GM19238 (cell line): ENCODE measurements around the gene ATXN10.

Experiments
- DNase-seq: peaks from one replicate; pipeline ENCODE4 v3.0.0; 2011; ENCODE audit warnings: low spot score; ENCODE audit not compliant: insufficient read length

ATXN10 gene

GRCh38 chr22:45855961-45856360 lies 184.3 kb downstream of the ATXN10 start:
- DNase-seq: no peak

GRCh38 chr22:45857519-45857918 lies 185.9 kb downstream of the ATXN10 start:
- DNase-seq: no peak

- no peak for DNase-seq
Observed at GRCh38 chr22:45859231-45860161, 187.9 kb downstream of the ATXN10 start.

- no peak for DNase-seq
Observed at GRCh38 chr22:45860201-45860600, 188.6 kb downstream of the ATXN10 start.

- no peak for DNase-seq
Observed at GRCh38 chr22:45861259-45861658, 189.6 kb downstream of the ATXN10 start.

GRCh38 chr22:45863981-45864751 lies 192.5 kb downstream of the ATXN10 start:
- DNase-seq: peak; percentile 71

GRCh38 chr22:45864959-45865476 lies 193.4 kb downstream of the ATXN10 start:
- DNase-seq: no peak

GRCh38 chr22:45865561-45866125 lies 194.0 kb downstream of the ATXN10 start:
- no peak for DNase-seq

- no peak for DNase-seq
Observed at GRCh38 chr22:45866126-45866645, 194.6 kb downstream of the ATXN10 start.

- DNase-seq: no peak
Observed at GRCh38 chr22:45866646-45867117, 195.0 kb downstream of the ATXN10 start.

- DNase-seq: no peak
Observed at GRCh38 chr22:45867118-45867905, 195.7 kb downstream of the ATXN10 start.

- no peak for DNase-seq
Observed at GRCh38 chr22:45867906-45868555, 196.4 kb downstream of the ATXN10 start.

- DNase-seq: no peak
Observed at GRCh38 chr22:45868571-45869339, 197.1 kb downstream of the ATXN10 start.

GRCh38 chr22:45869340-45869847 lies 197.8 kb downstream of the ATXN10 start:
- no peak for DNase-seq

GRCh38 chr22:45870011-45870410 lies 198.4 kb downstream of the ATXN10 start:
- no peak for DNase-seq

- no peak for DNase-seq
Observed at GRCh38 chr22:45871721-45872120, 200.1 kb downstream of the ATXN10 start.

- DNase-seq: no peak
Observed at GRCh38 chr22:45872659-45873263, 201.1 kb downstream of the ATXN10 start.

- DNase-seq: no peak
Observed at GRCh38 chr22:45876136-45877035, 204.8 kb downstream of the ATXN10 start.
